Measurements from ENCODE around the gene CUTC. TPM values are rescaled to one million over a fixed set of nuclear protein-coding genes. Genes with fewer than 3 reads are reported as not detected.

Gene CUTC
- total RNA-seq, 1 donor from 2014 or later, result 16.4 TPM

DNA sequence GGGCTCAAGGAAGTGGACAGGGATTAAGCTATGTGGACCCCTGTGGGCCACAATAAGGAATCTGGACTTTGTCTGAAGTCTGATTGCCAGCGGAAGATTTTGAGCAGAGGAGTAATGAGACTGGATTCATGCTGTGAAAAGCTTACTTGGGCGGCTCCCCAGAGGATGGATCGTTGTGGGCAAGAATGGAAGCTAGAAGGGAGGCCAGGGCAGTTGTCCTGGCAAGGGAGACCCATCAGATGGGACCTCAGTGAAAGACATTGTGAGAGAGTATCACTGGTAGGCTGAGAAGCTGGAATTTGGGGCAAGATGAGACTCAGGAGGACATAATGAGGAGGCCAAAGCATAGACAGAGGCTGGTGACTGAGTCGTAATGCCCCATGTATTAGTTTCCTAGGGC lies 66.0 kb downstream of the CUTC start:
- intact Hi-C loops (cut with DNase I), result no loop called here
- H3K27me3 ChIP-seq (ENCODE audit: low read depth), result no peaks in the 10 kb centered on the region
- H3K27ac ChIP-seq, result no peak overlapping the region
- no peaks in the 10 kb centered on the region for H3K36me3 ChIP-seq
- H3K4me3 ChIP-seq, result no peak overlapping the region
- H3K4me1 ChIP-seq, result no peaks in the 10 kb centered on the region
- H3K9me3 ChIP-seq, result no peaks in the 10 kb centered on the region
- DNase-seq, result no peak
- TF ChIP-seq, protein P1, sequence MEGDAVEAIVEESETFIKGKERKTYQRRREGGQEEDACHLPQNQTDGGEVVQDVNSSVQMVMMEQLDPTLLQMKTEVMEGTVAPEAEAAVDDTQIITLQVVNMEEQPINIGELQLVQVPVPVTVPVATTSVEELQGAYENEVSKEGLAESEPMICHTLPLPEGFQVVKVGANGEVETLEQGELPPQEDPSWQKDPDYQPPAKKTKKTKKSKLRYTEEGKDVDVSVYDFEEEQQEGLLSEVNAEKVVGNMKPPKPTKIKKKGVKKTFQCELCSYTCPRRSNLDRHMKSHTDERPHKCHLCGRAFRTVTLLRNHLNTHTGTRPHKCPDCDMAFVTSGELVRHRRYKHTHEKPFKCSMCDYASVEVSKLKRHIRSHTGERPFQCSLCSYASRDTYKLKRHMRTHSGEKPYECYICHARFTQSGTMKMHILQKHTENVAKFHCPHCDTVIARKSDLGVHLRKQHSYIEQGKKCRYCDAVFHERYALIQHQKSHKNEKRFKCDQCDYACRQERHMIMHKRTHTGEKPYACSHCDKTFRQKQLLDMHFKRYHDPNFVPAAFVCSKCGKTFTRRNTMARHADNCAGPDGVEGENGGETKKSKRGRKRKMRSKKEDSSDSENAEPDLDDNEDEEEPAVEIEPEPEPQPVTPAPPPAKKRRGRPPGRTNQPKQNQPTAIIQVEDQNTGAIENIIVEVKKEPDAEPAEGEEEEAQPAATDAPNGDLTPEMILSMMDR (IDR thresholded peaks at IDR 0.05), result no peak
- ATAC-seq, result no peak

DNA sequence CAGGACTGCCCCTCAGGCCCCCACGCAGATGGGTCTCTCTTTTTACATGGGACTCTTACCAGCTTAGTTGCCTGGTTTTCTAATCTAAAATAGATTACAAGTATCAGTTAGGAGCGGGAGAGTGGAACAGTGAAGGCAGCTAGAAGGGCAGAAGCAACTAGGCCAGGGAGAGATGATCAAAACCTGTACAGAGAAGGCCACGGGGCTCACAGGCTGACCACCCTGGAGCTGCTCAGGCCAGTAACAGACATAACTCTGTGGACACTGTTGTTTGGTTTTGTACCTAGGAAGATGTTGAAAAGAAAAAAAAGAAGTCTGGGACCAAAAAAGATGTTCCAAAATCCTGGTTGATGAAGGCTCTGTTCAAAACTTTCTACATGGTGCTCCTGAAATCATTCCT lies 66.9 kb downstream of the CUTC start:
- no peak overlapping the region for H3K27ac ChIP-seq
- H3K36me3 ChIP-seq, result no peaks in the 10 kb centered on the region
- H3K4me1 ChIP-seq, result no peaks in the 10 kb centered on the region
- DNase-seq, result no peak
- no peak overlapping the region for H3K4me3 ChIP-seq
- intact Hi-C loops (cut with DNase I), result no loop called here
- ATAC-seq, result no peak
- no peaks in the 10 kb centered on the region for H3K9me3 ChIP-seq
- TF ChIP-seq, protein P1 (IDR thresholded peaks at IDR 0.05), result no peak
- H3K27me3 ChIP-seq (ENCODE audit: low read depth), result no peaks in the 10 kb centered on the region

DNA sequence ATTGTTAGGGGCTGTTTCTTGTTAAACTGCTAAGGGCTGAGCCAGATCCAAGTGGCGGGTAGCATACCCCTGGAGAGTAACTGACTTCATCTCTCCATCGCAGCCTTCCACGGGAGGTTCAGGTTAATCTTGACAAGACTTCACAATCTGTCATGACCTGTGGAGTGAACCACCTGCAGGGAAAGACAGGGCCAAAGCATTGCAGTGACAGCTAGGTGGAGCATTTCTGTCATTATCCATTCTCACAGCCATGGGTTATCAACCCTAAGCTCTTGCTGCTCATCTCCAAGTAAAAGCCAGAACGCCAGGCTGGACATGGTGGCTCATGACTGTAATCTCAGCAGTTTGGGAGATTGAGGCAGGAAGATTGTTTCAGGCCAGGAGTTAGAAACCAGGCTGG lies 67.6 kb downstream of the CUTC start:
- H3K27ac ChIP-seq, result no peak overlapping the region
- TF ChIP-seq, protein P1 (IDR thresholded peaks at IDR 0.05), result no peak
- no peak for DNase-seq
- no peaks in the 10 kb centered on the region for H3K9me3 ChIP-seq
- no peaks in the 10 kb centered on the region for H3K36me3 ChIP-seq
- no peaks in the 10 kb centered on the region for H3K4me1 ChIP-seq
- intact Hi-C loops (cut with DNase I), result no loop called here
- no peak for ATAC-seq
- no peaks in the 10 kb centered on the region for H3K27me3 ChIP-seq (ENCODE audit: low read depth)
- no peak overlapping the region for H3K4me3 ChIP-seq

DNA sequence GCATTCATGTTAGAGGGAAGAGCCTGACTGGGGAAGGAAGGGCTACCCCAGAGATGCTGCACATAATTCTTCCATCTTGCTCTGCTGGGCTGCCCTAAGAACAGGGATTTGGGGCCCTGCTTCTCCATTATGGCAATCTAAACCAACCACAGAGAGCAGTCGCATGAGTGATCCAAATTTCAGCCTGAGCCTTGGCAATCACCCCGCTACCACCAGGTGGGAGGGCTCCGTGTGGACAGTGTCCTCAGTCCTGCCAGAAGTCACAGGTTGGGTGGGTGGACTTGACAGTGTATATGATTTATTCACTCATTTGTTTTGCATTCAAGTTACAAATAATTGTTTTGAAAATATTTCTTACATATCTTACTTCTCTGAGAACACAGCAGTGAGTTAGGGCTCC lies 72.4 kb downstream of the CUTC start:
- no peak for DNase-seq
- intact Hi-C loops (cut with DNase I), result no loop called here
- H3K36me3 ChIP-seq, result no peaks in the 10 kb centered on the region
- no peaks in the 10 kb centered on the region for H3K9me3 ChIP-seq
- no peak overlapping the region for H3K27ac ChIP-seq
- no peaks in the 10 kb centered on the region for H3K4me1 ChIP-seq
- no peak overlapping the region for H3K4me3 ChIP-seq
- TF ChIP-seq, protein P1 (IDR thresholded peaks at IDR 0.05), result no peak
- no peak for ATAC-seq
- H3K27me3 ChIP-seq (ENCODE audit: low read depth), result no peaks in the 10 kb centered on the region

DNA sequence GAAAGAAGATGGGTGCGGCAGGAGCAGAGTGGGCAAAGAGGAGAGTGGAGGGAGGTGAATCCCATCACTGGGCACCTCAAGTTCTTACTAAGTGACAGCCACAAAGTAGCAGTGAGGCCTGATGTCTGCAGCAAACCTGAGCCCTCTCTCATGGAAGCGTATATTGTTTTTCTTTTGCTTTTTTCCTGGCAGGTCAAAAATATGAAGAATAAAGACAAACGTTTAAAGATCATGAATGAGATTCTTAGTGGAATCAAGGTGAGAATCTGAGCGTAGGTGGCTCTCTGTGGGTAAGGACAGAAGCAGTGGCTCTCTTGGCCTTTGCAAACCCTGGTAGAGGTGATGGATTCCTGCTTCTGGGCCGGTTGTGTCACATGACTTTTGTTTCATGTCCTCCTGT lies 73.2 kb downstream of the CUTC start:
- Histone ChIP-seq H3K4me1 (no peaks in the 10 kb centered on the region), H3K36me3 (no peaks in the 10 kb centered on the region), H3K27me3 (ENCODE audit: low read depth) (no peaks in the 10 kb centered on the region), H3K9me3 (no peaks in the 10 kb centered on the region), H3K4me3 (no peak overlapping the region), H3K27ac (no peak overlapping the region)
- intact Hi-C loops (cut with DNase I), result no loop called here
- no peak for ATAC-seq
- no peak for DNase-seq
- TF ChIP-seq, protein P1 (IDR thresholded peaks at IDR 0.05), result no peak

Other genes starting within 250 kb of the CUTC start
- gene NKX2-3, start 199.3 kb upstream of the CUTC start, total RNA-seq, result not detected
- 50.1 TPM for gene SLC25A28, start 111.8 kb upstream of the CUTC start, total RNA-seq
- gene ENTPD7, start 72.7 kb upstream of the CUTC start, total RNA-seq, result 8.1 TPM
- gene COX15, start 107 bp upstream of the CUTC start, total RNA-seq, result 33.1 TPM
- 1.9 TPM for gene ABCC2, start 50.4 kb downstream of the CUTC start, total RNA-seq

Measured in lower lobe of right lung (tissue), 2 donors.